ENCODE measurements around the gene PLCL2.
A peak's percentile ranks its signal among the peaks of the same experiment; 100 is the strongest.

The PLCL2 gene

DNA sequence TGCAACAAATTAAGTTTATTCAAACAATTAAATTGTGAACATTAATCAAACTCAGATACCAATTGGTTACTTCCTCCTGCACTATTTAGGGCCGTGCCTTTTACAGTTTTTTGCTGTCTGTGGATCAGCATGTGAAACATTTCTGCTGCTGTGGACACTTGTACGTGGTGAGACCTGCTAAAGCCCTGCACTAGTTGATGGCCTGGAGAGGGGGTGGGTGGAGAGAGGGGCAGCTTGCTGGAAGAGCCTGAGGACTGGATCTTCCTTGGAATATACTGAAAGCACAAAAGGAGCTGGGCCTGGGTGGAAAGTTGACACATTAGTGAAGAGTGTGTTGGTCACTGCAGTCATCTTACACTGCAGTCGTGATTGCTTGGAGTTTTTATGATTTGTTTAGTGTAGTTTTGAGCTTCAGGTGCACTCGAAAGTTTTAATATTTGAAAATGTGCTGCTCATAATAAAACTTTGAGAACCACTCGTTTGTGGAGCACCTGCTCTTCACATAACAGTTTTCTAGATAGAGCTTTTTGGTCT lies 11.4 kb downstream of the PLCL2 start:
- DNase-seq = no peak

DNA sequence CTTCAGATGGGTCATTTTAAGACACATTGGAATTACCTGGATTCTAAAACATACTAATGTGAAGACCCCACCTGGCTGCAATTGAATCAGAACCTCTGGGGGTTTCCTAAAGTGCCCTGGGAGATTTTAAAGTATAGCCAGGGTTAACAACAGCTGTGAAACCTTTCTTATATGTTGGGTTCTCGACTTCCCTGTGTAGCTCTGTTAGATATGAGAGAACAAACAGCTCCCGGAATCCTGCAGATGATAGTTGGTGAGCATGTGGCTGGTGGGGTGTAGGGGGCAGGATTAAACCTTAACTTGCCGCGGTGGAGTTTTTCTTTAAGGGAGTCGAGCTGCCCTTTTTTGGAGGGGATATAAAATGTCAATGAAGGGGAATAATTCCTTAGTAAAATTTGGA lies 12.1 kb downstream of the PLCL2 start:
- no peak for DNase-seq

DNA sequence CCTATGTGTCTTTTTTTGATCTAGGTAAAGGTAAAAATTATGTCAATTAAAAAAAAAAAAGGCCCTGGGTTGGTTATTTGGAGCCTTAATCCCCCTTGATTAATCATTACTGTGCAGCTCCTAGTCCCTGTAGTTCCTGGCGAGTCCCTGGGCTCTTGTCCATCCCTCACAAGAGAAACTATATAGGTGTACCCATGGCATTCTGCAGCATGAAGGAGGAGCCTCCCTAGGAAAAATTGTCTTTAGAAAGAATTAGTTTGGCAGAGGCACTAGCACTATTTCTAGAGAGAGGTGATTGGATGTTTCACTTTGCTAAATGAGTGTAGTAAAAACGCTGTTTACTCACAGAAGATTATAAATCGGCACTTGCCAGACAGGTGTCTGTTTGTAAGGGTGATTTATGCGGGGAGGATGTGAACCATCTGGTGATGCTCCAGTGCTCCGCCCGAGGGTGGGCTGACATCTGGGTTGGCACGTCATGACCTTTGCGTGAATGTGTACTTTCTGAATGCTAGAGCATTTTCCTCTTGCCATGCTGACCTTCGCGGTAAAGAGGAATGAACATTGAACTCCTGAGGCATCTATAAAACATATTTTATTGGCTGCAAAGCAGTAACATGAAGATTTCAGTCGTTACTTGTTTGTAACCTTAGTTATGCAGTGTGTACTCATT lies 12.6 kb downstream of the PLCL2 start:
- peak in 1 of 2 donors; percentile 59 for DNase-seq

DNA sequence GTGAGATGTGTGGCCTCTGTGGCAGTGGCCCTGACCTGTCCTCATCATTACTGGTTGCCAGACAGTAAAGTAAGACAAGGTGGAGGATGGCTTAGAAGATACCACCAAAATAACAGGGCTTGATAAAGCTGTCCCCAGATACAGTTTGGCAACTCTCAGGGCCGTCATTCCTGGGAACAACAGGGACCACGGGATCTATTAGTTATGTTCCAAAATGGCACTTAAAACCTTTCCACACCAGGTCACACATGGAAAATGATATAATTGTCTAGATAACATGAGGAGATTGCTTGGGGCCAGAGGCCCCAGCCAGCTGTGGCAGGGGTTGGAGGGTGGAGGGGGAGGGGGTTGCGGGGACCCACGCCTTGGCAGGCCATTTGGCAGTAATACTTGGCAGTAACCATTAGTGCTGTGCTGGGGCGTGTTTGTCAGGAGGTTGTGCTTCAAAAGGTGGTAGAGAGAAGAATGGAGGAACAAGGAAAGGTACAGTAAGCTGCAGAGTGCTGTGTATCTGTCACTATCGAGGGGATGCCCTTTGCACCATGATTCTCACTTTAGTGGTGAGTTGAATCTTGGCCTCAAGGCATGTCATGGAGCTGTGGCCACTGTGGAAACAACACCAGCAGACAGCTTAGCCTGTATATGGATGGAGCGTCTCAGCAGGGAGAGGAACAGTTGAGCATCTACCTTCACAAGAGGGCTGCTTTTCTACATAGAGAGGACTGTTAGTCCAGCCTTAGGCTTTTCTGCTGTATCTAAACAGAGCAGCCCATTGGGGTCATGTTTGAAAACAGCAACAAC lies 14.0 kb downstream of the PLCL2 start:
- DNase-seq = no peak

DNA sequence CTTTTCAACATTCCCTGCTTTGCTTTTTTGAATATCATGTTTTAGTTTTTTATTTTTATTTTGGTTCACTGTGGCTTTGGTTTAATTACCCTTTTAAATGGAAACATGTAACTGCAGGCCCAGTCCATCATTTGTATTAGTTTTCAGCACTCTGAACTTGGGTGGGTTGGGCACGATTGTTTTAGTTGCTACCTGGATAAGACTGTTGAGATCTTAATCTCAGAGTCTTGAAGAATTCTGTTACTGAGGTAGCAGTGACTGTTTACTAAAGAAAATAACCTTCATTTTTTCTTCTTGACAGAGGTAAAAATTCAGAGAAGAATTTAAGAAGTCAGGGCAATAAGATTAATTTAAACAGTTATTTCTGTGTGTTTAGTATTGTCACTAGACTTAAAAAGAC lies 15.2 kb downstream of the PLCL2 start:
- no peak for DNase-seq

DNA sequence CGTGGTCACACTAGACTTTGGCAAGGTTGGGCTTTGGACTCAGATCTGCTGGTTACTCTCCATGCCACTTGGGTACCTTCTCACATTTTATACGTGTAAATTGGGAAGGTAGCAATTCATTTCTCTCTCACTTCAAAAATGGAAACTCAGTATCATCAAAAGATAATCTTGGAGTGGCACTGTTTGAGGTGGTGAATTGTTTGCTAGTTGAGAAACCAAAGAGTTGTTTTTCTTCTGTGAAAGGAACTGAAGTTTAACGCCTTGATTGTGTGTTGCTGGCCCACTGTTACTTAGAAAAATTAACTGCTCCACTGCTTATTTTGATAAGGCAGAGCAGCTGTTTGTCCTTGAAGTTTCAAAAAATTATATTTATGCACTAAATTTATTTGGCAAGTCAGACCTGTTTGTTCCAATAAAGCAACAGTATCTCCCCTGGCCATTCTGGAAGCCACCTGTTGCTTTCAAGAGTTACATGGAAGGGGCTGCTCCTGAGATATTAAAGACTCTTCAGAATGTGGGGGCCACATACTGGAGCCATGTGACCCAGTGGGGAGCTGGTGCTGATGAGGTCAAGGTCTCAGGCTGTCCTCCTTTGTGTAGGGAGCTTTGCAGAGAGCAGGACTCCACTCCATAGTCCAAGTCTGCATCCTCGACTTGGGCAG lies 16.2 kb downstream of the PLCL2 start:
- DNase-seq = no peak

DNA sequence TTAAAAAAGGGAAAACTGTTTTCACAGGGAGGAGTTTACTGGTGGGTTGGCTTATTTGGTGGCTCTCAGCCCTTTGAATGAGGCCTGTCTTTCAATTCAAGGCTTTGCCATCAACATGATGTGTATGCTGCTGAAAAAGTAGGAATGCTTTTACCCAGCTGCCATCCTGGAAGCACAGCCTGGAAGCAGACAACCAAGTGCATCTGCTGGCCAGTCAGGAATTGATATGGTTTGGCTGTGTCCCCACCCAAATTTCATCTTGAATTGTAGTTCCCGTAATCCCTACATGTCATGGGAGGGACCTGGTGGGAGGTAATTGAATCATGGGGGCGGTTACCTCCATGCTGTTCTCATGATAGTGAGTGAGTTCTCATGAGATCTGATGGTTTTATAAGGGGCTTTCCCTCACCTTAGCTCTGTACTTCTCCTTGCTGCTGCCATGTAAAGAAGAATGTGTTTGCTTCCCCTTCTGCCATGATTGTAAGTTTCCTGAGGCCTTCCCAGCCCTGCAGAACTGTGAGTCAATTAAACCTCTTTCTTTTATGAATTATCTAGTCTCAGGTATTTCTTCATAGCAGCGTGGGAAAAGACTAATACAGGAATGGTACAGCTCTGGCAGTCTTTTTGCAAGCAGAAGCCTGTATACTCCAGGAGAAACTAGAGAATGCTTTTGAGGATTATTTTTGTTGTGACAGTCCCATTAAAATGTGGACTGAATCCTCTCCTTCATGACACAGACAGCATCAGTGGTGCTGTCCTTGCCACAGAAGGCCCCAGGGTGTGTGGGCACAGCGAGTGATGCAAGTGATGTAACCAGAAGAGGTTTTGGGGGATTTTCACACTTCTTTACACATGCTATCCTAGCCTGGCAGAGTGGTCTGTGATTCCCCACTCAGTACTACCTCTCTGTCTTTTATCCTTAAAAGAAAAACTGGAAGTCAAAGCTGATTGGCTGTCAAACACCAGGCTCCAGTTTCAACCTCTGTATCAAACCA lies 20.0 kb downstream of the PLCL2 start:
- peak in 1 of 2 donors; percentile 34 for DNase-seq

DNA sequence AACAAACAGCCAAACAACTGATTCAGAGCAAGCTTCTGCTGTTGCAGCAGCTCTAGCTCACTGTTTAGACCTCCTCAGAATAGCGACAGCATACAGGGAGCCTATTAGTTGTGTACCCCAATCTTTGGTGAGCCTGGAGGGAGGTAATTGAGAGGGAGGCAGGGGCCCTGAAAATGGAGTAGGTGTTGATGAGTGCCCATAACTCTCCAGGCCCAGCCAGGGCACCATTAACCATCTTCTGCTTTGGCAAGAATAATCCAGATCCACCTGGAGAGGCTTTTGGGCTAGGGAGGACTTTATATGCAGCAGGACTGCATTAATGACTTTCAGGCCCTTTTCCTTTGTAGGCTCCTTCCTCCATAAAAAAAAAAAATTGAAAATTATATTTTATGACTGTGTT lies 20.9 kb downstream of the PLCL2 start:
- no peak for DNase-seq

DNA sequence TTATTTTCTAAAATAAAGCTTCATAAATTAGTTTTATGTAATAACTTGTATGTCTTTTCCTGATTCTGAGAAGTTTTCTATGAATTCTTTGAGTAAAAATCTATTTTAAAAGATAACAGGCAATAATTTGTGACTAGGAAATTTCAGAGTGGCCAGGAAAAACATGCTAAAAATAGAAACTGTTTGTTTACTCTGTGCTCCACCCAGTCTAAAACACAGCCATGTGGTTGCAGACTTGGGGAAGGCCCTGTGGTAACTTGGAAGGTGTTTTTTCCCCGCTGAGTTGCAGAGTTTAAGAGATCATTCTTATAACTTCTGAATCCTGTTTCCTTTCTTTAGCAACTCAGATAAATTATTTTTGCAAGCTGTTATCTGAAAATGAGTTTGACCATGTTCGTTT lies 21.9 kb downstream of the PLCL2 start:
- DNase-seq = peak in 1 of 2 donors; percentile 45

DNA sequence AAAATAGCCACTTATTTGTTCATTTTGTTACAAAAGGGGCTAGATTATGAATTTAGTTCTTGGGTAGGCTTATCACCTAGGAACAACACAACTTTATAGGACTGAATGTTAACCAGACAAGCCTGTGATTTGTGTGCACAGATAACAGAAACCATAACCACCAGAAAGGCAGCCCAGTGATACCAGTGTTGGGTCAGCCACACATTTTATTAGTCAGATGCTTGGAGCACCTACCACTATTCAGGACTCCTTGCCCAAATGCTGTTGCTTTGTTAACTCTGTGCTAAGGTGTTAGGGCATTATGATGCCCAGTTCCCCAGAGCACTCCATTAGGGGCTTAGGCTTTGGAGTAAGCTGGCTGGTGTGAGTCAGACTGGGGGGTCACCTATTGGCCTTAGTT lies 22.5 kb downstream of the PLCL2 start:
- DNase-seq = no peak

DNA sequence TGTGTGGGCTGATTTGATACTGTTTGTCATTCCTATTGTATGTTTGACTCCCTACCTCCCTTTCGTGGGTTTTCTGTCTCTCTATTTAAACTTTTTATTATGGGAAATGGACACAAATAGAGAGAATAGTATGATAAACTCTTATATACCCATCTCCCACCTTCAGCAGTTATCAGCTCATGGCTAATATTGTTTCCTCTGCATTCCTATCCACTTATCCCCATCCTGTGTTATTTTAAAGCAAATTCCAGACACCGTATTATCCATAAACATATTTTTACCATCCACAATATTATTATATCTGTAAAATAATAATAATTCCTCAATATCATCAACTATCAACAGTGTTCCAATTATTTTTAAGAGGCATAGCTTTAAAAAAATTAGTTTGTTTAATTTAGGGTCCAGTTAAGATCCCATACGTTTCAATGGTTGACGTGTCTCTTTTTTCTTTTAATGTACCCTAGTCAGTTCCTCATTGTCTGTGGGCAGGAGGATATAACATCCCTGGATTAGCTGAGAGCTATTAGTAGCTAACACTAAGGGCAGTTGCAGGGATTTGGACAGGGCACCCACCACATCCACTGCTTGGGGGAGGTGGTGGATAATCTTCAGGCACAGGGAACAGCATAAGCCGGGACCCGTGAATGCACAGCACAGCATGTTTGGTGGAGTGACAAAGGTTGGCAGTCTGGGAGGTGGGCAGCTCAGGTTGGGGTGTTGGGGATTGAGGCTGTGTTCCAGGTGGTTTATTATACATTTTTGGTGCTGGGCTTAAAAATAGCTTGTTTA lies 23.5 kb downstream of the PLCL2 start:
- no peak for DNase-seq

DNA sequence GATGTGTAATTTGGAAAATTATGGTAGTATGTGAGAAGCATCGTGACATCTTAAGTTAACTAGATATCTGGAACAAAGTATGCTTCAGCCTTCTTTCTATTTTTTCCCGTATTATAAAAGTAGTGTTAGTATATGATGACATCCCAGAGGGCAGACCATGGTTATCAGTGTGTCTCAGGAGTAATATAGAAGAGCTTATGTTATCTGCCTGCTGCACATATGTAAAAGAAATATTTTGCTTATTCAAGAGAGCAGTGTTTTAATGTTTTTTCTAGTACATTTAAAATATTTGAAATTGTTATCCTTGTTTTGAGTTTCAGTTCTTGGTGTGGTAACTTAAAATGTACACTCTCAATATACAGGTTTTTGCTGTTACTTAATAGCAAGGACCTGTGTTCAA lies 24.1 kb downstream of the PLCL2 start:
- no peak for DNase-seq

DNA sequence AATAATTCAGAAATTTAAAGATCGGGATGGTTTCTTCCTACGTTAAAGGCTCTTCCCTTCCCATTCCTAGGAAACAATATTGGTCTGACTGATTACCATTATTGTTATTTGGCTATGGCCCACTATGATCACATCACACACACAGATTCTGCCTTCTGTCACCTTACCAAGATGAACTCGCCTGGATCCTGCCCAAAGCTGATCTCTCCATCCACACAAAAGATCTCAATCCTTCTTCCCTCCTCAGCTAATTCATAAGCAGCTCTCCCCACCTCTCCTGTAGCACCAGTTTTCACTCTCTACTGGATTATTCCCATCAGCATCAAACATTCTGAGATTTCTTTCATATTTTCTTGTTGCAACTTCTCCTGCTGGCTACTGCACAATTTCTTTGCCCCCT lies 25.0 kb downstream of the PLCL2 start:
- DNase-seq = no peak

DNA sequence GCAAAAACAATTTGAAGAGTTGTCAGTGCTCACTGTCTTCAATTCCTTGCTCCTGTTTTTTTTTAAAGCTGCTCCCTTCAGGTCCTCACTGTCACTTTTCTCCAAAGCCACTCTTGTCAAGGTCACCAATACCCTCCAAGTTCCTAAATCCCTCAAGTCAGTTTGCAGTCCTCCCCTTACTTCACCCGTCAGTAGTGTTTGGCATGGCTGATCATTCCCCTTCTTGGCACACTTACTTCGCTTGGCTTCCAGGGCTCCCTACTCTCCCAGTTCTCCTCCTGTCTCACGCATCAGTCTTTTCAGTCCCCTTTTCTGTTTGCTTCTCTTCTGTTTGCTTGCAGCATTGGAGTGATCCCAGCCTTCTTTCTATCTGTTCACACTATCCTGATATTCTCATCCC lies 25.5 kb downstream of the PLCL2 start:
- DNase-seq = no peak

DNA sequence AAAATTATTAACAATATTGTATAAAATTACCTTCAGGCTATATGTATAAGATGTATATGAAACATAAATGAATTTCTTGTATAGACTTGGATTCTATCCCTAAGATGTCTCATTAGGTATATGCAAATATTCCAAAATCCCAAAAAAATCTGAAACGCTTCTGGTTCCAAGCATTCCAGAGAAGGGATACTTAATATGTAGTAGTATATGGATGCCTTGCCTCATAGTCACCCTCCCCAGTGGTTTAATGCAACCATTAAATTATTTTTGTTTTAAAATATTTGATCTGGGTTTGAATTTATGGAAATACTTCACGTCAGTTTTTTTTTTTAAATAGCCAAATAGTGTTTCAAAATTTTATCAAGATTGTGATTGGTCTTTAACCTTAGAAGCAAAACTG lies 27.2 kb downstream of the PLCL2 start:
- DNase-seq = no peak

DNA sequence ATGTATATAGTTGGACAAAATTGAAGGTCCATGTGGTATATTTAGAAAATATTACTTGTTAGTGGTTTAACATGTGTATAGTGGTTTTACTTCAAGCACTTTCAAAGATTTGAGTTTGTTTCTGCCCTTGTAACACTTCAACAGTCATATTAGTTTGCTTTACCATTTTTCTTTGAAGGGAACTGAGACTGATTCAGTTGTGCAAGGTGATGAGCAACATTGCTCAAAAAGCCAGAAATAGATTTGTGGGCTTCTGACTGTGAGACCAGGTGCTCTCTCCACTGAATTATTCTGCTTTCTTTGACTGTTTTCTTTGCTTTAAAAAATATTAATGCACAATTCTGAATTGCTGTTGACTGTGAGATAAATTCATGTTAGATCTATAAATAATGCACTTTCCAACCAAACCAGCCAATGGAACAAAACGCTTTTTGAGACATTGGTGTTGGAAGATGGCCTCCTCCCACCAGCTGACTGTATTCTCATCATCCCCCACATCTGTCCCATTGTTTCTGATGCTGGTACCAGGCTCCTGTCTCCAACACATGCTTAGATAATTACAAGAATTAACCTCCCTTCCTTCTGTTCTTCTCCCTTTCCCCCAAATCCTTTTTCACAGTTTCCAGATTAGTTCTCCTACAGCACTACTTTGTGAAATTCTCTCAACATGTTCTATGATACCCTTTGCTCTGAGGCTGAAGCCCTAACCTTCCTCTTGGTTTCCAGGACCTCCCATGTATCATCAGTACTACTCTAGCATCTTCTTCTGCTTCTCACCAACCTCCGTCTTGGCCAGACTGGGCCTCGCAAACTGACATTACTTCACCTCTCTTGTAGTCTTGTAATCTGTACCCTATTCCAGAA lies 27.9 kb downstream of the PLCL2 start:
- no peak for DNase-seq

DNA sequence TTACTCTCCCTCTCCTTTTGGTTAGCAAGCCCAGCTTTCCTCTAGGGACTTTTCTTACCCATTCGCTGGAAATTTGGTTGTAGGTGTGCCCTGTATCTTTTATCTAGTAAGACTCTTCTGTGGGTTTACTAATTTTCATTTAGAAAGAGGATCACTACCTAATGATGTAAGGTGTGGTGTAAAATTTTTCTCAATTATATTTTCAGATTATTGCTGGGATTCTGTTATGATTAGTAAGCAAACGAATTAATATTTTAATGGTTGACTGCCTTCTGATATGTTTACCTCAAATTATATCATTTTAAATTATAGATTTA lies 28.5 kb downstream of the PLCL2 start:
- no peak for DNase-seq

DNA sequence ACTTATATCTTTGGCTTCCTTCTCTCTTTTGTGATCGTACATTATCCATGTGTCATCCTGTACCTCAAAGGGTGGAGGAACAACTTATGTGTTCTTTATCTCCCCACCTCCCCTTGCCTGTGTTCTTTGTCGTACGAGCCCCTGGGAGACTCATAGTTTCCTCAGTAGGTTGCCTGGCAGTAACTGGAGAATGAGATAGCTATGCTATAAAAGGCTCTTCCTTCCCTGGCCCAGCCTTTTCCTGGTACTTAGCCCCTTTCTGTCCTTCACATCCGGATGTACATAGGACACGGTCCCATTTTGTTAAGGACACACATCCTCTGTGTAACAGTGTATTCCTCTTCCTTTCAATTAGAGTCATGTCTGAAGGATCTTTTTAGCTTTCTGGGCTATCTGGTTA lies 32.1 kb downstream of the PLCL2 start:
- DNase-seq = no peak

DNA sequence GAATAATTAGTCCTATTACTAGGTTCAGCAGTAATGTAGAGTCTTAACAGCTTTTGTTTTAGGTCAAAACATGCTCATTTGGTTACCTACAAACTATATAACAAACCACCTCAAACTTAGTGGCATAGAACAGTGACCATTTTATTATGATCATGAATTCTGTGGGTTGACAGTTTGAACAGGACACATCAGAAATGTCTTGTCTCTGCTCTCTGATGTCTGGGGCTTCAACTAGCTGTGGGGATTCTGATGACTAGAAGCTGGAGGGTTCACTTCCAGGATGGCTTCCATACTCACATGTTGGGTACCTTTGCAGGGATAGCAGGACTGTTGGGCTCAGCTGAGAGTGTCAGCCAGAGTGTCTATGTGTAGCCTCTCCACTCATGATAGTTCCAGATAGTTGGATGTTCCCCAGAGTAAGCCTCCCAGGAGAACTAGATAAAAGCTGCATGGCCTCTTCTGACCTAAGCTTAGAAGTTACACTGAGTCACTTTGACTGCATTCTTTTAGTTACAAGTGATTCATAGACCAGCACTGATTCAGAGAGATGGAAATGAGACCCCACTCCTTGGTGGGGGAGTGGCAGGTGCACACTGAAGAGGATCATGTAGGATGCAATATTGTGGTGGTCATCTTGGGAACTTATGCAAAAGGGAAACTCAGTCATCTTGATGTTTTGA lies 32.6 kb downstream of the PLCL2 start:
- DNase-seq = no peak

DNA sequence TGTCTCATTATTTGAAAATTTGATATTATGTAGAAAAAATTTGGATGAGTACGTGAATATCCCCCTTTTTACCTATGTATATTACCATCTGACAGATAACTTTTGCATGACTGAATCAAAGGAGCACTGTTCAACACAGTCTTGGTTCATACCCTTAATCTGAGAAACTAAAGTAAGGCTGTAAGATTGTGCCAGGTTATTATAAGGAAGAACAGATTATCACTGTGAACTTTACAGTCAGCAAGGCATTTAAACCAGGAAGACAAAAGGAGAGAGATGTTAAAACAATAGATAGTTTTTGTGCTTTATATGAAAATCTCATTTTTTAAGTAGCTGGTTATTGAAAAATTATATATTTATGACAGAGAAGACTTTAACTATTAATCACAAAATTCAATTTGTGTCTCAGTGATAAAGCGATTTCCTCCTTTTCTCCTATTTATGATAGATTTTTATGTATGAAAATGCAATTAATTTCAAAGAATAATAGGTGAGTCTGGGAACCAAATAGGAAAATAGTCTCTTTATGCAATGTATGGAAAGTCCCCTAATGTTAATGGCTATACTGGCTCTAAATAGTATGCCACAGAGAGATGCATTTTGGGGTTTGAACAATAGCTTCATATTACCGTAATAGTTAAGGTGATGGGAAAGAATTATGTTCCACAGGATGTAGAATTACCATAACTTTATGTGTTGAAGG lies 33.4 kb downstream of the PLCL2 start:
- no peak for DNase-seq

Measured in CD4-positive, alpha-beta T cell treated with Interleukin-1 beta for 1 hour (primary cell).